Activated CD8-positive, alpha-beta memory T cell treated with anti-CD3 and anti-CD28 coated beads for 4 hours (primary cell): ENCODE data around the gene HAUS6.
A peak's percentile ranks its signal among the peaks of the same experiment; 100 is the strongest.
"Not testable (repeated sequence)": the region's sequence is repeated elsewhere in the genome, so short reads cannot be mapped to it uniquely, and the experiment has no call there.

ENCODE experiments used
- DNase-seq, 2 donors: peaks; one replicate each; pipeline ENCODE4 v3.0.0-alpha.2; 2020; ENCODE audit warnings: low read depth in 2 of 2

Gene HAUS6

DNA sequence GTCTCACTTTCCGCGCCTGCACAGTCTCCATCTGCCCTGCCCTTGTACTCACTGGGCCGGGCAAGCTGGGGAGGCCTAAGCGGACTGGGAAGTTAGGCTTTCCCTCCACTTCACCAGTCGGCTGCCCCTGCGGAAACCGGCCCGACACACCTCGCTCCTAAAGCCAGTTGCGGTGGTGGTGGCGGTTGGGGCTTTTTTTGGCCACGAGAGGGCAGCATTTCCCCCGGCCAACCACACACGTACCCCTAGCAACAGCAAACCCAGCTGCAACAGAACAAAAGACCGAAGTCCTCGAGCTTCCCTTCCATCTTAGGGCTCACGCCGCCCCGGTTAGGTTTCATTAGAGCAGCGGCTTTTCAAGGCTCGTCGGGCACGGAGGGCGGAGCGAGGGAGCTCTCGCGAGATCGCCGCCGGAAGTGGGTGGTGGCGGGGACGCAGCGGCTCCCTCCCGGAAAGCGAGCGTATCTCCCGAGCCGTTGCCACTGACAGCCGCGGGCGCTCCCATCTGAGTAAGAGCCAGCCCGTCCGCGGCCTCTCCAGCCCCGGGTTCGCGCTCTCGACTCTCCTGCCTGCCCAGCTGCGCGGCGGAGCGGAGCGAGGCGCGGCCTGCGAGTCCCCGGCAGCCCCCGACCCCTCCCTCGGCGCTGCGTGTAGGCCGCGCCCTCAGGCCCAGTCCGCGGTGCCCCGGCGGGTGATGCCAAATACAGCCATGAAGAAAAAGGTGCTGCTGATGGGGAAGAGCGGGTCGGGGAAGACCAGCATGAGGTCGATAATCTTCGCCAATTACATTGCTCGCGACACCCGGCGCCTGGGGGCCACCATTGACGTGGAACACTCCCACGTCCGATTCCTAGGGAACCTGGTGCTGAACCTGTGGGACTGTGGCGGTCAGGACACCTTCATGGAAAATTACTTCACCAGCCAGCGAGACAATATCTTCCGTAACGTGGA lies 53.5 kb downstream of the HAUS6 start, which contains the start of gene RRAGA:
RRAGA (plus strand) TSS at position 462 of the 951 bp plus-strand sequence; CDS start at position 695, 233 bp downstream.
- peak; percentile 85 to 86 for DNase-seq

DNA sequence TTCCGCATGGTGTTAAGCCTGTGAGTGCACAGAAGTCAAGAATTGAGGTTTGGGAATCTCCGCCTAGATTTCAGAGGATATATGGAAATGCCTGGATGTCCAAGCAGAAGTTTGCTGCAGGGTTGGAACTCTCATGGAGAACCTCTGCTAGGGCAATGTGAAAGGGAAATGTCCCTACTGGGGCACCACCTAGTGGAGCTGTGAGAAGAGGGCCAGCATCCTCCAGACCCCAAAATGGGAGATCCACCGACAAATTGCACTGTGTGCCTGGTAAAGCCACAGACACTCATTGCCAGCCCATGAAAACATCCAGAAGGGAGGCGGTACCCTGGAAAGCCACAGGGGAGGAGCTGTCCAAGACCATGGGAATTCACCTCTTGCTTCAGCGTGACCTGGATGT lies 66.1 kb downstream of the HAUS6 start:
- no peak for DNase-seq

DNA sequence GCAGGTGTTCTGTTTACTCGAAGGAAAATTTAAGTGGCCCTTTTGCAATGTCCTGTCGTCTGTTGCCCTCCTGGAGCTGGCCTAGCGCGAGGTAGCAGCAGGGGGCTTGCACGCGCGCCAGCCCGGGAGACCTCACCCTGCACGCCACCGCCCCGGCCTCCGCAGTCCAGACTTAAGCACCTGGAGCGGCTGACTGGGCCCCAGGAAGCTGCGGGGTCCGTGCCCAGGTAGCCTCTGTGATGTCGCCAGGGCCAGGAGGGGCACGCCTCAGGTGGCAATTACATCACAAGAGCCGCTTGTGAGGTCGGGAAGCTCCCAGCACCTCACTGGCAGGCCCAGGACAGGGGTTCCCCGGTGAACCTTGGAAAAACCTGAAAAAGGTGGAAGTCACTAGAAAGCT lies 69.7 kb downstream of the HAUS6 start, which contains the start of gene SAXO1:
SAXO1 (minus strand) TSS at position 195 of the 400 bp plus-strand sequence. CDS start 301 bp downstream, outside the sequence.
- no peak for DNase-seq

DNA sequence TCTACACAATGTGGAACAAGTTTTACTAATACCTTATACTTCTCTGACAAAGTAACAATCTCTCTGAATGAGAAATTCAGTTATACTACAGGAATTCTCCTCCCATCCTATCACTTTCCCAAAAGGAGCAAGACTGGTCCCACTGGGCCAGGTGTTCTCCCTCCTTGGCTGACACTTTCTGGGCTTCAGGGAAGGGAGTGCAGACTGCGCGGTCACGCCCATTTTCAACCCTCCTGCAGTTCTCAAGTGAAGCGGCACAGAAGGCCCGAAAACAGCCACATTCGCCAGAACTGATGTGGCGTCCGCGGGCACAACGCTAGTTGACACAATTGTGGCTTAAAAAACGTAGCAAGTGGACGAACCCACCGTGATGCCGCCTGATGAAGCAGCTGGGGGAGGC lies 70.3 kb downstream of the HAUS6 start:
- no peak for DNase-seq

DNA sequence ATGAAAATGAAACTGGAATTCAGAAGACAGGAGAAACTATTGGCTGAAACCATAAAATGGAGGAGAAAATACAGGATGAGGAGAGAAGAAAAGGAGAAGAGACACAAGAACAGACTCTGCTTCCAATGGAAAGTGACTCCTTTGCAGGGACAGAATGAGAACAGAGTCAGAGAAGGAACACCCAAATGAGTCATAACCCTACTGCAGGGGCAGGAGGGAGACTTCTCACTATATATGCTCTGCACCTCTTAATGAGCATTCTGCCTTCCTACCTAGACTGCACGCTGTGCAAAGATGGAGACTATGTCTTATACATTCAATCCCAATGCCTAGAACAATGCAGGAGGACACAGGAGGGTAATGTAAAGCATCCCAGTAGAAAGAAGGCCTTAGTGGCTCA lies 71.8 kb downstream of the HAUS6 start:
- no peak for DNase-seq

DNA sequence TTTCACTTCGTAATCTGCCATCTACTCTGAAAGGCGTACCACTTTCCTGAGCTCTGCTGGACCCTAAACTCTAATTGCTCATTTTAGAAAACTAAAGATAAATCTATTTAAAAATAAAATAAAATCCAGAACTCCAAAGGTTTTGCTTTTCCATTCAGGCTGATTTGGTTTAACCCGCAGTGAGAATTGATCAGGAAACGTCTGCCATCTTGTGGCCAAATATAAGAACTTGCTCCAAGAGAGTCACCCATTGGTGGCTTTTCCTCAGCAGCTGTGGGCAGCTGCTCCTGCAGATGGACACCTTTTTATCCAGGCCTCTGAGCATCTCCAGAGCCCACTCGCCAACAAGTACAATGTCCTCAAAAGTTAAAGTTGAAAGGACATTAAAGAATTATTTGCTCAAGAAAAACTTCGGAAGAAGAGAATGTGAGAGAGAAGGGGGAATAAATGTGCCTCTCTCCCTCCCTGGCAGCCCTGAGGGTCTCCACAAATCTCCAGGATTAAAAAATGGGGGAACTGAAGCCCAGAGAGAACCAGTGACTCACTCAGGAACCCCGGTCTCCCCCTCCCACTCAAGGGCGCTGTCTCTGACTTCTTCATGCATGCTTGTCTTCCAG lies 73.8 kb downstream of the HAUS6 start:
- no peak for DNase-seq

DNA sequence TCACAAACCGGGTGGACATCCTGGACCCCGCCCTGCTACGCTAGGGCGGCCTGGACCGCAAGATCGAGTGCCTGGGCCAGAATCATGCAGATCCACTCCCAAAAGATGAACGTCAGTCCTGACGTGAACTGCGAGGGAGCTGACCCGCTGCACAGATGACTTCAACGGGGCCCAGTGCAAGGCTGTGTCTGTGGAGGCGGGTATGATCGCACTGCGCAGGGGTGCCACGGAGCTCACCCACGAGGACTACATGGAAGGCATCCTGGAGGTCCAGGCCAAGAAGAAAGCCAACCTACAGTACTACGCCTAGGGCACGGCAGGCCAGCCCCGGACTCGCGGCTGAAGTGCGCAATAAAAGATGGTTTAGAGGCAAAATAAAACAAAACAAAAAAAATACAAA lies 74.9 kb downstream of the HAUS6 start:
- DNase-seq = no peak

DNA sequence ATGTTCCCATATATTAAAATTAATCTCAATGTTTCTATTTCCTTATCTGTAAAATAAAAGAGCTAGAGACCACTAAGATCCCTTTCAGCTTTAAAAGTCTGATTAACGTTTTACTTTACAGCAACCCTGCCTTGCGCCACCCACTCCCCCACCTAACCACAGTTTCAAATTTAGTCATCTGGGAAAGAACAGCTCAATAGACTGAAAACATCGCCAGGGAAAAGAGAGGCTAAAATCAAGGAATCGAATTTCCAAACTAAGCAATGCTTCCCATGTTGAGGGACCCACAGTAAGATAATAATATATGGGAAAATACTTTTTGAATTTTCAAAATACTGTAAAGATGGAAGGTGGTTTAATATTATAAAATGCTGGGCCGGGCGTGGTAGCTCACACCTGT lies 76.3 kb downstream of the HAUS6 start:
- no peak for DNase-seq

DNA sequence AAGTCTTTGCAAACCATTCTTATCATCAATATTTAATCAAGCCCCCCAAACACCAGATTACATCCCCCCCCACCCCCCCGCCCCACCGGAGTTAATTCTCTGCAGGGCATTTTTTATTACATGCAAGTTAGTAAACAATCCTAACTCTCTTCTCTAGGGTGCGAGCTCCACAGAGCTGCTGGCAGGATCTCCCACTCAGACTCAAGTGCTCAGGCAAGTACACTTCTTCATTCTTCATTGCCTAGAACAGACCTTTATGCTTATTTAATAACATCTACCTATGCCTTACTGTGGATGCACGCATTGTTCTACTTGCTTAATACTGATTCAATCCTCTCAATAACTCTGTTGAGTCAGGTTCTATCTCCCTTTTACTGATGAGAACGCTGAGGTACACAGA lies 79.6 kb downstream of the HAUS6 start:
- DNase-seq = no peak

DNA sequence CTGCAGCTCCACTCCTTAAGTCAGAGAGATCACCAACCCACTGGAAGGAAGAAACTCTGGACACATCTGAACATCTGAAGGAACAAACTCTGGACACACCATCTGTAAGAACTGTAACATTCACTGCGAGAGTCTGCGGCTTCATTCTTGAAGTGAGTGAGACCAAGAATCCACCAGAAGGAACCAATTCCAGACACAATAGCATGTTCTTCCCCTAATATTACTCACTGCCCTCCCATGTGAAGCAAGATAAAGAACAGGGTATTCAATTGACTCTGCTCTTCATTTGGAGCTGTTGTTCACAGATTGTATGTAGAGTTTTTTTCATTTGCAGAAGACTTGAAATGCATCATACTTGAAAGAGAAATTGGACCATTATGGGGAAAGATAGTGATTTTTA lies 80.5 kb downstream of the HAUS6 start:
- DNase-seq = no peak

DNA sequence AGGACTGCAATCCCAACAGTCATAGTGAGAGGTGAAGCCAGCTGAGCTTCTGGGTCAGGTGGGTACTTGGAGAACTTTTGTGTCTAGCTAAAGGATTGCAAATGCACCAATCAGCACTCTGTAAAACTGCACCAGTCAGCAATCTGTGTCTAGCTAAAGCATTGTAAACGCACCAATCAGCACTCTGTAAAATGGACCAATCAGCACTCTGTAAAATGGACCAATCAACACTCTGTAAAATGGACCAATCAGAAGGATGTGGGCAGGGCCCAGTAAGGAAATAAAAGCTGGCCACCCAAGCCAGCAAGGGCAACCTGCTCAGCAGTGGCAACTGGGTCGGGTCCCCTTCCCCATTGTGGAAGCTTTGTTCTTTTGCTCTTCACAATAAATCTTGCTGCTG lies 81.1 kb downstream of the HAUS6 start:
- DNase-seq = not testable (repeated sequence)

DNA sequence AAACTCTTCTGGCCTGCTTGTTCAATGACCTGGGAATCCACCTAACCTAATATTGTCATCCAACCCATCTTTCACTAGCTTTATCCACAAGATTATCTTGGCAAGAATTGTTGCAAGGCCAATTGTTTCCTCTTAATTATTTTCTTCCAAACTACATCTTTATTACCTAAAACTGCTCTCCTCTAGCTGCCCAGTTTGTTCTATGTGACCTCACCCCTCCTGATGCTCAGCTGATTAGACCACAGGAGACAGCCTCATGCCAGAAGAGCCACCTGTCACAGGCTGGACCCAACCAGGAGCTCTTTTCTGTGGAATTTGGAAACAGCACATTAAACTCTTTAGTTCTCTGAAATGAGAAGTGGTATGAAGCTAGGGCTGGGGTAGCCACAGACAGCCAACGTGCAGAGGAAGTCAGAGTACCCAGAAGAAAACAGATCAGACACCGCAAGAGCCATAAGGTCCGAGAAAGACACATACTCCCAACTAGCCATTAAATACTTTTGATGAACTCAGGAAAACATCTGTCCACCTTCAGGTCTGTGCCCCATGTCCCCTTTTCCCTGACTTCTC lies 81.7 kb downstream of the HAUS6 start:
- DNase-seq = no peak

DNA sequence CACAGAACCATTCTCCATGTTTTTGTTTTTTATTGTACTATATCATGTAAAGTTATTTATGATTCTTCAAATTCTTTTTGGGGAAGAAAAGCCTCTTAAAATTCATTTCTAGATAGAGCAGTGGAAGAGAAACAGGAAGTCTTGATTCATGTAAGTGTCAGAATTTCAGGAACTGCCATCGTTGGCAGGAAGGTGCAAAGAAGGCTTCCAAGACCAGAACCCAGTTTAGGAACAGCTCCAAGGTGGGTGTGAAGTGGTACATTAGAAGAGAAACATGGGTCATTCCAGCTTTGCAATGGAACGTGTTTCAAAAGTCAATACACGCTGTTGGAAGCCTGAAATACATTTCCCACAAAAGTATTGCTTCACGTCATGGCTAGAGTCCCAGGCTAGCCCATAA lies 84.5 kb downstream of the HAUS6 start:
- no peak for DNase-seq

DNA sequence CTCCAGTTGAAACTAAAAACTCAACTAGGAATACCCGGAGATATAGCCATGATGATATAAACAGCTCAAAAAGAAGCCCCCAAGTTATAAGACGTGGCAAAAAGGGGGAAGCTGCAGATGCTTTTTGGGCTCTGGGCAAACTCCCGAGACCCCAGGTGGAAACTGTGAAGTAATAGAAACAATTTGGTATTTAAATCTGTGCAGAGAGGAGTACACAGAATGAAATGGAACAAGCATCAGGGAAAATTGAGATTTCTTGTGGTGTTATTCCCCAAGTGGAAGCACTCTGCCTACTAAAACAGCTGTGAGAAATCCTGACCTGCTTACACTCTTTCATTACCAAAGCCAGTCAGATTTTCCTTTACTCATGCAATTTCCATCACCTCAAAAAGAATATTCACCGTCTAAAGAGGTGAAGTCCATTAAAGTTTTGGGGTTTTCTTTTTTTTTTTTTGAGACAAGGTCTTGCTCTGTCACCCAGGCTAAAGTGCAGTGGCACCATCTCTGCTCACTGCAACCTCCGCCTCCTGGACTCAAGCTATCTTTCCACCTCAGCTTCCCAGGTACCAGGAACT lies 93.2 kb downstream of the HAUS6 start:
- DNase-seq = no peak
